RPMI7951 (cell line): ENCODE results near the gene BSND. TPM values are rescaled to one million over a fixed set of nuclear protein-coding genes. Genes with fewer than 3 reads are reported as not detected.

Source experiments
- DNase-seq: peaks from one replicate; pipeline ENCODE4 v3.0.0-alpha.2; 2012; ENCODE audit warnings: low read depth
- total RNA-seq: library from RNA; depleted of rRNA; stranded (reverse); fragments of >200 nt; shearing (Covaris generic); gene quantifications from 2 replicates; pipeline ENCODE4 v1.2.3, GENCODE V29; 2014

The BSND gene
- total RNA-seq, 1 experiment from 2014 or later = not detected

DNA sequence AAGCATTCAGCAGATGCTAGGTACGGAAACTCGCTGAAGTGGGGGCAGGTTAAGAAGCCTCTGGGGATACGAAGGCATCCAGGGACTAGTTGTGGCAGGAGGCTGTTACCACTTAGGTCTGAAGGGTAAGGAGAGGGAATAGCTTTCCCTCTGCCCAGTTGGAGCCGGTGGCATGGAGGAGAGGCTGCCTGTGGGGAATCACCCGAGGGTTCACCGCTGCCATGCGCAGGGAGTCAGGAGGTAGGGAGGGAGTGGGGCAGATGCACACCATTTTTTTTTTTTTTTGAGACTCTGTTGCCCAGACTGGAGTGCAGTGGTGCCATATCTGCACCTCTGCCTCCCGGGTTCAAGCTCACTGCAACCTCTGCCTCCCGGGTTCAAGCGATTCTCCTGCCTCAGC is 46.7 kb downstream of the BSND start:
- DNase-seq = no peak

- no peak for DNase-seq
Measured at GRCh38 chr1:55046871-55047270, 48.1 kb downstream of the BSND start.

DNA sequence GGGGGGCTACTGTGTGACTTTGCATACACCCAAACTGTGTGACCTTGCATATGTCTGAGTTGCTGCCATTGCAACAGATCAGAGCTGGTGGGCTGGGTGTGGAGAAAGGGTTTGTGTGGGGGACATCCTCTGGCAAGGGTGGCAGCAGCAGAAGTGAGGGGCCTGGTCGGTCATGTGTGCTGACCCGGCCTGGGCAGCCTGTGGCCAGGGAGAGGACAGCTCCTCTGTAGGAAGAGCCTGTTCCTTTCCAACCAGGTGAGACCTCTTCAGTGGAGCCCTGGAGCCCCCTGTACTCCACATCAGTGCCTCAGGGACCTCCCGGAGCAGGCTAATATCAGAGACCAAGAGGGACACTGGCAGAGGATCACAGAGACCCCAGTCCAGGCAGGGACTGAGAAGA is 48.9 kb downstream of the BSND start:
- DNase-seq = no peak

DNA sequence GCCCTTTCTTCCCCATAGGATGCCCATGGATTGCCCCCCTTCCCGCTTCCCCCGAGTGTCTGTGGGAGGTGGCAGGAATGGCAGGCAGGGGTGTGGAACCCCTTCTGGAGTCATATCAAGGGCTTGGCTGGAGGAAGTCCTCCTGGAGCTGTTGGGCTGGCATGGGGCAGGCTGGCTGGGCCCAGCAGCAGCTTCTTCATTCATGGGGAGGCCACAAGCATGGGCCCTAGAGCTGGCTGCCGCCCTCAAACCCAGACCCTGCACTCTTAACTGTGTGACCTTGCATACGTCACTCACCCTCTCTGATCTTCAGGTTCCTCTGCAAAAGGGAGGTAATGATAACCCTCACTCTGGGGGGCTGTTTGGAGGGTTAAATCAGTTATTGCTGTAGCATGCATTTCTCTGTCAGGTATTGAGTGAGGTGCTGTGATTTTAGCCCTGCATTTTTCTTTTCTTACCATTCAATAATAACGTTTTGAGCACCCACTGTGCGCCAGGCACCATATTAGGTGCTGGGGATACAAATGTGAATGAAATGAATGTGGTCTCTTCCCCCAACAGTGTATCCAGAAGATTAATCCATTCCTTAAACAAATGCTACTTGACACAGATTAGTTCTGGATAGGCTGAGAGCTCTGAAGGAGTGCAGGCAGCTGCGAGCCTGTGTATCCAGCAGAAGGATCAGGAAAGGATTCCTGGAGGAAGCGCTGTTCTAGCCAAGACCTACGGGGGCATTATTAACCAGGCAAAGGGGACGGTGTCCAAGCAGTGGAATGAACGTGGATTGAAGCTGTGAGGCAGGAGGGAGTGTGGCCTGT is 49.9 kb downstream of the BSND start:
- DNase-seq = no peak

GRCh38 chr1:55049271-55049913 is 50.7 kb downstream of the BSND start:
- no peak for DNase-seq

DNA sequence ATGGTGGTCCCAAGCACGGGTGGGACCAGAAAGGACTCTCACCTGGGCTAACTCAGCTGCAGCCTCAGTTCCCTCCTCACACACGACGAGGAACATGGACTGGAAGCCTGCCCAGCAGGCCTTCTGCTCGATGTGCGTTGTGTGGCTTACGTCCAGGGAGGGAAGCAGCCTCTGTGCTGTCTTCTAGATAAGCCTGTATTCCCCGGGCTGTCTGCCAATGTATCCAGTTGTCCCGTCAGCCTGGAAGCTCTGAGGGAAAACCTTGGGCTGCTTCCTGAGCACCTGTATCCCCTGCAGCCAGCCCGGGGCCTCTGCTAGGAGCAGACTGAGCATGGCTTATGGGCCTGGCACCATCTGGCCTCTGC is 51.2 kb downstream of the BSND start:
- peak; percentile 19 for DNase-seq

DNA sequence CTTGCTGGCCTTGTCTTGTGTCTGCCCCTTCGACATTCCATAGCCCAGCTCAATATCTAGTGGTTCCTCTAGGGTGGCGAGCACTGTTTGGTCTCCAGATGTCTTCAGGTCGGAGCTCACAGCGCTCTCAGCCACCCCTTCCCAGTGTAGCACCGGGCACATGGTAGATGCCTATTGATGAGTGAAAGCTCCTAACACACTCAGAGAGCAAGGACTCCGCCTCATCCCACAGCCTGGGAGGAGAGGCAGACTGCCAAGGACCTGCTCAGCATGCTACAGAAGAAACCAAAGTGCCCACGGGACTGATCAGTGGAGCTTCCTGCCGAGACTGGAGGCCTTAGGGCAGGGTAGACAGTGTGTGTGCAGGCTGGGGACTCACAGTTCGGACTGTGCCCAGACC is 51.5 kb downstream of the BSND start:
- DNase-seq = peak; percentile 44

GRCh38 chr1:55051169-55051568 is 52.4 kb downstream of the BSND start:
- no peak for DNase-seq

- DNase-seq = no peak
Measured at GRCh38 chr1:55051621-55052020, 52.9 kb downstream of the BSND start.

DNA sequence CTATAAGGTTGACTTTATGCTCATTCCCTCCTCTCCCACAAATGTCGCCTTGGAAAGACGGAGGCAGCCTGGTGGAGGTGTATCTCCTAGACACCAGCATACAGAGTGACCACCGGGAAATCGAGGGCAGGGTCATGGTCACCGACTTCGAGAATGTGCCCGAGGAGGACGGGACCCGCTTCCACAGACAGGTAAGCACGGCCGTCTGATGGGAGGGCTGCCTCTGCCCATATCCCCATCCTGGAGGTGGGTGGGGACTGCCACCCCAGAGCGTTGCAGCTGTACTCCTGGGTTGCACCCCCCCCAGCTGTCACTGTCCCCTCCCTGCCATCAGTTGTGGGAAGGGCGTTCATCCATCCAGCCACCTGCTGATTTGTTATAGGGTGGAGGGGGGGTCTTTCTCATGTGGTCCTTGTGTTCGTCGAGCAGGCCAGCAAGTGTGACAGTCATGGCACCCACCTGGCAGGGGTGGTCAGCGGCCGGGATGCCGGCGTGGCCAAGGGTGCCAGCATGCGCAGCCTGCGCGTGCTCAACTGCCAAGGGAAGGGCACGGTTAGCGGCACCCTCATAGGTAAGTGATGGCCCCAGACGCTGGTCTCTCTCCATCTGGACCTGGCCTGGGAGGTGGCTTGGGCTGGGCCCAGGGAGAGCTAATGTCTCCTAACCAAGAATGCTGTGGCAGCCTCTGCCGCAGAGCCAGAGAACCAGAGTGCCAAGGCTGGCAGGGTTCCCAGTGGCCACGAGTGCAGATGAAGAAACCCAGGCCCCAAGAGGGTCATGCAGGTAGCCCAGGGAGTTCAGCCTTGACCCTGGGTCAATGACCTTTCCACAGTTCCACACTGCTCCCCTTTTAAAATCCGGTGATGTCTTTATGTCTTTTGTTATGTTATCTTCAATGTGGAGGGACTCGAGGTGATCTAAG is 53.7 kb downstream of the BSND start:
- no peak for DNase-seq

GRCh38 chr1:55053265-55053954 is 54.7 kb downstream of the BSND start:
- DNase-seq = no peak

DNA sequence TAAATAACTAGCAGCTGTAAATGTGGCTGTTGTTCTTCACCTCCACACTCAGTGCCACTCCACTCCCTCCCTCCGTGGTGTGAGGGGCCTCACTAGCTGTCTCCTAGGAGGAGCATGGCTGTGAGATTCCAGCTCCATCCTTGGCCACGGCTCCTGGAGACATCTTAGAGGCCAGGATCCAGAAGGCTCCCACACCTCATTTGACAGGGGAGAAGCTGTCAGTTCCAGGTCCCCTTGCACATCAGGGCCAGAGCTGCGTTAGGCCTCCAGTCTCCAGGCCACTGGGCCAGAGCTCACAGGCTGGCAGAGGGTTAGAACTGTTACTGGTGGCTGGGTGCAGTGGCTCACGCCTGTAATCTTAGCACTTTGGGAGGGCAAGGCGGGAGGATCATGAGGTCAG is 55.7 kb downstream of the BSND start:
- no peak for DNase-seq

DNA sequence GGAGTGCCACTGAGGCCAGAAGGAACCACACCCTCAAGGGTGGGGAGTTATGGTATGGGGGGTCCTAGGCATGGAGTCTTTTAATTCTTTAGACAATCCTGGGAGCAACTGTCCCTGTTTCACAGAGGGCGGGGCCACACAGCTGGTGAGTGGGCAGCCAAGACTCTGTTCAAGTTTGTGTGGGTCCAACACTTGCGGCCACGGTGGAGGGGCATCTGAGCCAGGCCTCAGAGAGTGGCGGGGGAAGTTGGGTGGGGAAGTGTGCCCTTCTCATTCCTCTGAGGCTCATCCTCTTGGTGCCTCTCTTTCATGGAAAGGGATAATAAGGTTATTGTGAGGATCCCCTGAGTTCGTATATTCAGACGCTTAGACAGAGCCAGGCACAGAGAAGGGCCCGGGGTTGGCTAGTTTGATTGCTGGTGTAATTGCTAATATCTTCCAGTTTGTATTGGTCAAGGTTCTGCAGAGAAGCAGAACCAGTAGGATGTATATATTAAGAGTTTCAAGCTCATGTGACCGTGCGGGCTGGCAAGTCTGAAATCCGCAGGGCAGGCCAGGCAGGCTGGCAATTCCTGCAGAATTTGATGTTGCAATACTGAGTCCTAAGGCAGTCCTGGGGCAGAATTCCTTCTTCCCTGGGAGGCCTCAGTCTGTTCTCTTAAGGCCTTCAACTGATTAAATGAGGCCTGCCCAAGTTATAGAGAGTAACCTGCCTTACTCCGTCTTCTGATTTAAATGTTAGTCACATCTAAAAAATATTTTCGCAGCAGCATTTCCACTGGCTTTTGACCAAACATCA is 56.5 kb downstream of the BSND start:
- DNase-seq = no peak

DNA sequence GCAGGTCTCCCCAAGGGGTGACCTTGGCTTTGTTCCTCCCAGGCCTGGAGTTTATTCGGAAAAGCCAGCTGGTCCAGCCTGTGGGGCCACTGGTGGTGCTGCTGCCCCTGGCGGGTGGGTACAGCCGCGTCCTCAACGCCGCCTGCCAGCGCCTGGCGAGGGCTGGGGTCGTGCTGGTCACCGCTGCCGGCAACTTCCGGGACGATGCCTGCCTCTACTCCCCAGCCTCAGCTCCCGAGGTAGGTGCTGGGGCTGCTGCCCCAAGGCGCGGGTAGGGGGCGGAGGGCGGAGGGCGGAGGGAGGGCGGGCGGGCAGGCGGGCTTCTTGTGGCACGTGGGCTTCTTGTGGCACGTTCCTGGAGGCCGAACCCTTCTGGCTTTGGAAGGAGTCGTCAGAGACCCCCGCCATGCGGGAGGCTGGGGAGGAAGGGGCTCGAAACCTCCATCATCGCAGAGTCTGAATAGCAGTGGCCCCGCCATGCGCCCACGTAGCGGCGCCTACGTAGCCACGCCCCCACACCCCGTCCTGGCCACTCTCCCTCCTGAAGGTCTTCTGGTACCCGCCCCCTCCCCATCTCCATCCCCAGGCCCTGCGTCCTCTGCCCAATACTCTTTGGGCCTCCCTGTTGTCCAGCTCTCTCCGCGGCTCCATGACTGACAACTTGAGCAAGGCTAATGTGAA is 57.4 kb downstream of the BSND start:
- DNase-seq = no peak

DNA sequence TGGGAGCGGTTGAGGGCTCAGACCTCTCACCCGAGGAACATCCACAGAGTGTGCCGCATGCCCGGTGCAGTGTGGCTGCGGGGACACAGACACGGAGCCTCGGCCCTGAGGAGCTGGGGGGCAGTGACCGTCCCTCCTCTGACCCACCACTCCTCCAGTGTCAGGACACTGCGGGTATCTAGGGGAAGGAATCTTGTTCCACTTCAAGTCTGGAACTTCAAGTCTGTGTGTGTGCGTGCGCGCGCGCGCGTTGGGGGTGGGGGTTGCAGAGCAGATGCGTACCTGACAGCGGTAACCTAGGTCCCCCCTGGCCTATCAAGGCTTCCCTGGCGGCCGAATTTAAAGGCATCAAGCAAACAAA is 57.9 kb downstream of the BSND start:
- DNase-seq = no peak

DNA sequence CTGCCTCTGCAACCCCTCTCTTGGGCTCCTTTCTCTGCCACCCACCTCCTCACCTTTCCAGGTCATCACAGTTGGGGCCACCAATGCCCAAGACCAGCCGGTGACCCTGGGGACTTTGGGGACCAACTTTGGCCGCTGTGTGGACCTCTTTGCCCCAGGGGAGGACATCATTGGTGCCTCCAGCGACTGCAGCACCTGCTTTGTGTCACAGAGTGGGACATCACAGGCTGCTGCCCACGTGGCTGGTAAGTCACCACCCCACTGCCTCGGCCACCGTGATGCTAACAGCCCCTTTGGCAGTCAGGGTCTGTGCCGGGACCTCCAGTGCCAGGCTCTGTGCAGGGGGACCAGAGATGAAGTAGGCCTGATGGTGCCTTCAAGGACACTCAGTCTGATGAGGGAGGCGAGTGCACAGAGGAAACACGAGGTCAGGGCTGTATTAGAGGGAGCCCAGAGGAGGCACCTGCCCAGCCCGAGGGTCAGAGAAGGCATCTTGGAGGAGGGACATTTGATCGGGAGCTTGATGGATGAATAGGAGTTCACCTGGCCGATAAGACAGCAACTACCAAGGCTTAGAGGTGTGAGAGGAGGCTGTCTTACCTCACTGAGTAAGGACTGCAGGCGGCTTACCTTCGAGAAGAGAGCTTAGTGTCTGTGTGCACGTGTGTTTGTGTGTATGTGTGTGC is 58.7 kb downstream of the BSND start:
- no peak for DNase-seq

GRCh38 chr1:55057956-55058298 is 59.2 kb downstream of the BSND start:
- DNase-seq = no peak

DNA sequence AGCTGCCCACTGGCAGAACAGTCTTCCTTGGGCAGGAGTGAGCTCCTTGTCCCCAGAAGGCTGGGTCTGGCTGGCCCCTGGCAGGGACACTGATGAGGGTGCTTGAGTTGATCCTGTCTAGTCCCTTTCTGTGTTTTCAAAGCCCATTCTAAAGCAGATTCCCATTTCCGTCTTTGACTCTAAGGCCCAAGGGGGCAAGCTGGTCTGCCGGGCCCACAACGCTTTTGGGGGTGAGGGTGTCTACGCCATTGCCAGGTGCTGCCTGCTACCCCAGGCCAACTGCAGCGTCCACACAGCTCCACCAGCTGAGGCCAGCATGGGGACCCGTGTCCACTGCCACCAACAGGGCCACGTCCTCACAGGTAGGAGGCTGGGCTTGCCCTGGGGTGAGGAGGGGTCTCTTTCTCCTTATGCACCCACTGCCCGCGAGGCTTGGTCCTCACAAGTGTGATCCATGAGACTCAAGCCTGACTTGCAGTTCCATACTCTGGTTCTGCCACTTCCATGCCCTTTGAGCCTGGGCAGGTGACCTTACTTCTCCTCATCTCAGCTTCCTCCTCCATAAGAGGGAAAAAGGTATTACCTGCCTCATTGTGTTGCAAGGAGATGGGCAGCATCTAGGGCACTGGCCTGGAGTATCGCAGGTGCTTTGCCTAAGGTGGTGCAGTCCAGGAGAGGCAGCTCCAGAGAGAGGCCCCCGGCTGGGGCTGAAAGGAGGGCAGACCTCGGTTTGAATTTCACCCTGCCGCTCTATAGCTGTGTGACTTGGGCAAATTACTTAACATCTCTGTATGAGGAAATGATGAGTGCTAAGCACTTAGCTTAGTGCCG is 60.8 kb downstream of the BSND start:
- no peak for DNase-seq
